Measurements from ENCODE around the gene LCTL. TPM values are rescaled to one million over a fixed set of nuclear protein-coding genes. Genes with fewer than 3 reads are reported as not detected.
"Not testable (repeated sequence)": the region's sequence is repeated elsewhere in the genome, so short reads cannot be mapped to it uniquely, and the experiment has no call there.

The LCTL gene
- total and polyA plus RNA-seq, 2 of the 8 experiments (the other 6 are each of a cell fraction or from before 2014, with no cell fraction given), result 5.5 to 6.2 TPM

DNA sequence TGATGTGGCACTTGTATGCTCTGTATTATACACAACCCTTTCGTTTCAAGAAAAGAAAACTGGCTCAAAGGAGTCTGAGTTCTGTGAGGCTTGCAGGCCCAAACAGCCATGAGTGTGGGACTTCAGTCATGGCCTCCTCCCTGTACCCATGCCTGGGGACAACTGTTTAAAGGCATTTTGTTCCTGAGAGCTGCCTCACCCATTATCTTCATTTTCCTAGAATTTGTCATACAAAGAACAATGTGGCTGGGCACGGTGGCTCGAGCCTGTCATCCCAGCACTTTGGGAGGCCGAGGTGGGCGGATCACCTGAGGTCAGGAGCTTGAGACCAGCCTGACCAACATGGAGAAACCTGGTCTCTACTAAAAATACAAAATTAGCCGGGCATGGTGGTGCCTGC, 23.6 kb upstream of the LCTL start:
- H2BK120ac ChIP-seq (replicated peaks; ENCODE audit: low read depth, low read length); H3K9me3 ChIP-seq (ENCODE audit: insufficient read depth in 2 of 2, low read depth in 1 of 2, low read length in 1 of 2); H2BK15ac ChIP-seq (ENCODE audit: low read length); H3K4me2 ChIP-seq (ENCODE audit: insufficient read depth in 1 of 2, low read depth in 2 of 2, low read length in 2 of 2); H2BK12ac ChIP-seq (ENCODE audit: low read depth, low read length); H3K9ac ChIP-seq (replicated peaks in 1 of 4; ENCODE audit: extremely low read depth in 1 of 4, low read depth in 3 of 4, low read length in 3 of 4); H2BK5ac ChIP-seq (ENCODE audit: low read depth, low read length); H2AFZ ChIP-seq (ENCODE audit: low read length); H3K23me2 ChIP-seq (ENCODE audit: low read depth, low read length); H4K20me1 ChIP-seq (replicated peaks in 1 of 2; ENCODE audit: control insufficient read depth in 1 of 2, insufficient read depth in 2 of 2, low read length in 2 of 2); H3K18ac ChIP-seq (ENCODE audit: extremely low read depth, low read length); H3K56ac ChIP-seq (replicated peaks; ENCODE audit: insufficient read length, low read depth, low read length); H4K5ac ChIP-seq (ENCODE audit: insufficient read length, low read depth, low read length); H2BK20ac ChIP-seq (ENCODE audit: low read length); H3K4me1 ChIP-seq (replicated peaks in 1 of 4; ENCODE audit: control insufficient read depth in 3 of 4, insufficient read depth in 4 of 4, low read length in 3 of 4); H3K14ac ChIP-seq (ENCODE audit: insufficient read length); H3K27ac ChIP-seq (ENCODE audit: low read depth, low read length); H3K79me2 ChIP-seq (ENCODE audit: control insufficient read depth in 1 of 2, insufficient read depth in 2 of 2, low read length in 2 of 2); H3K36me3 ChIP-seq (ENCODE audit: control insufficient read depth in 2 of 4, insufficient read depth in 4 of 4, low read length in 3 of 4); H3K4ac ChIP-seq (replicated peaks; ENCODE audit: insufficient read length, low read depth, low read length); H4K91ac ChIP-seq (replicated peaks; ENCODE audit: insufficient read length, low read length); POLR2A ChIA-PET (ENCODE audit: partially characterized antibody); DNase-seq (ENCODE audit: low read depth in 1 of 2, low spot score in 2 of 2); H2AK5ac ChIP-seq (ENCODE audit: low read depth, low read length); H3K4me3 ChIP-seq (ENCODE audit: extremely low read depth in 1 of 4, insufficient read depth in 2 of 4, low read depth in 3 of 4, low read length in 4 of 4); H3K23ac ChIP-seq (ENCODE audit: insufficient read length); FAIRE-seq; H3K27me3 ChIP-seq (replicated peaks in 1 of 4; ENCODE audit: control insufficient read depth in 3 of 4, extremely low read depth in 1 of 4, insufficient read depth in 3 of 4, low read length in 3 of 4); H3K79me1 ChIP-seq (ENCODE audit: low read depth, low read length): not testable (repeated sequence)
- CTCF ChIA-PET (ENCODE audit: partially characterized antibody), result interaction anchor here (0.7 to 3.7 kb wide), 20 partner anchors 11 to 314 kb away, joined by 3 to 31 read pairs (median 5); partner anchors contain the start of genes LCTL and SNAPC5
- H4K8ac ChIP-seq (ENCODE audit: extremely low read depth, insufficient read depth, low read length), result peak overlapping the region; percentile 62; the same call in 1 of the 2 replicates
- WGBS, 2 experiments (ENCODE audit: extremely low coverage in 1 of 2, insufficient coverage in 1 of 2, insufficient read length in 1 of 2, insufficient replicate concordance in 2 of 2, low coverage in 1 of 2, low lambda C conversion rate in 2 of 2, missing lambda C conversion rate in 1 of 2), result 80% methylated on average over 6 of the region's 6 CpGs; no CpG with 5 or more reads in 1 of the 2 experiments

Measured in H1 (cell line).